ENCODE measurements around the gene RBCK1. TPM values are rescaled to one million over a fixed set of nuclear protein-coding genes. Genes with fewer than 3 reads are reported as not detected.

Gene RBCK1
- total RNA-seq, 2 experiments from 2014 or later = 133 to 146 TPM

DNA sequence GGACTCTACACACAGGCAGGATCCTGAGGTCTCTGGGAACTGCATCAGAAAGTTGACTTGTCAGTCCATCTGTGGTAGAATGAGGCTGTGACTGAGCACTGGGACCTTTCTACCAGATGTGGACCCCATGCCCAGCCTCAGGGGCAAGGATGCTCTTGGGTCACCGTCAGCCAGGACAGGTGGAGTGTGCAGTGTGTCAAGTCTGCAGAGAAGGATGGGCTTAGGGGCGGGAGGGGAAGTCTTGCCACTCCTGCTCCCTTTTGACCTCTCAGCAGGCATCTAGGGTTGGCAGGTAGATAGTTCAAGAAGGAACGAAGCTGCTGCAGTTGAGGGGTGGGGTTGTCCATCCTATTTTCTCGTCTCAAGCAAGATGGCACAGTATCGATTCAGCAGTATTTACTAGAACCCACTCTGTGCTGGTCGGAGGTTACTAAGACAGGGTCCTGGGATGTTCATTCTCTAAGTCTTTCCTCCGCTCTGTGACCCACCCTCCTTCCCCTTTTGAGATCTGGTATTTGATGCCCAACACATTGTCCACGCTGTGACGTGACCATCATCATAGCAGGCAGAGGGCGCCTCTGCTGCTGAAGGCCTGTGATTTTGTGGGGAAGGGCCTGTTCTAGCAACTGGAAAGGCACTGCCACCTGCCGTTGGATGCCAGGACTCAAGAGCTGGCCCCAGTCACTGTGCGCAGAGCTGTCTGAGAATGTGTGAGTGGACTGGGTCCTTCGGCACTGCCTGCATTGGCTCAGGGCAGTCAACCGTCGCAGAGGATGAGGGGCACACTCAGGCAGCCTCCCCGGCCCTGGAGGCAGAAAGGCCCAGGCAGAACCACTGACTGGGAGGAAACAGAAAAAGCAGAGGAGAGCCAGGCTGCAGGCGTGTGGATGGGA lies 23.2 kb downstream of the RBCK1 start:
- ChIA-PET POLR2A (interaction anchor here (0.8 to 1.5 kb wide), 2 partner anchors 24 to 31 kb away, joined by 3 read pairs; no protein-coding TSS in a partner anchor), CTCF (interaction anchor here (0.5 to 1.8 kb wide), 6 partner anchors 17 to 143 kb away, joined by 3 to 5 read pairs (median 4); no protein-coding TSS in a partner anchor)
- peaks cover 69% of the 10 kb centered on the region for H3K36me3 Mint-ChIP-seq (ENCODE audit: low read depth)
- peak overlapping the region; percentile 47 for H3K27ac Mint-ChIP-seq
- peak; percentile 47 for DNase-seq
- H3K4me3 Mint-ChIP-seq = no peak overlapping the region
- no peaks in the 10 kb centered on the region for H3K27me3 Mint-ChIP-seq
- peaks cover 52% of the 10 kb centered on the region for H3K4me1 Mint-ChIP-seq
- no peaks in the 10 kb centered on the region for H3K9me3 Mint-ChIP-seq

DNA sequence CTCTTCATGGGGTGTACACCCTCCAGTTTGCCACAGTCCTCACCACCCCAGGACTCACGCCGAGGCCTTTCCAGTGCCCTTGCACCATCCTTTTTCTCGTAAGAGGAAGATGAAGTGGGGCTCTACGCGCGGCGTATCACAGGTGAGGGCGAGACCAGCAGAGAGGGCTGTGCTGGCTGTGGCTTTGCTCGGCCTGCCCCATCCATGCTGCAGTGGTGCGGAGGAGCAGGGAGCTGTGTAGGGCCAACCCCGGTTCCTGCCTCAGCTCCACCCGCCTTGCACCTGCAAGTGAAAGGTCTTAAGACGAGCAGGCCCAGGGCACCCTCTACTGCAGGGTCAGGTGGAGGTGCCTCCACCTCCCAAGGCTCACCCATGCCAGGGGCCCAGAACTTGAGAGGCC lies 24.1 kb downstream of the RBCK1 start:
- peaks cover 54% of the 10 kb centered on the region for H3K4me1 Mint-ChIP-seq
- H3K27ac Mint-ChIP-seq = peak overlapping the region; percentile 67
- H3K4me3 Mint-ChIP-seq = no peak overlapping the region
- ChIA-PET POLR2A (interaction anchor here (0.8 to 1.6 kb wide), 3 partner anchors 23 to 52 kb away, joined by 3 to 6 read pairs (median 5); partner anchors contain the start of gene TRIB3), CTCF (interaction anchor here (1.0 to 1.8 kb wide), 3 partner anchors 50 to 106 kb away, joined by 3 to 4 read pairs (median 4); no protein-coding TSS in a partner anchor)
- no peaks in the 10 kb centered on the region for H3K27me3 Mint-ChIP-seq
- peaks cover 71% of the 10 kb centered on the region for H3K36me3 Mint-ChIP-seq (ENCODE audit: low read depth)
- DNase-seq = no peak
- H3K9me3 Mint-ChIP-seq = no peaks in the 10 kb centered on the region

DNA sequence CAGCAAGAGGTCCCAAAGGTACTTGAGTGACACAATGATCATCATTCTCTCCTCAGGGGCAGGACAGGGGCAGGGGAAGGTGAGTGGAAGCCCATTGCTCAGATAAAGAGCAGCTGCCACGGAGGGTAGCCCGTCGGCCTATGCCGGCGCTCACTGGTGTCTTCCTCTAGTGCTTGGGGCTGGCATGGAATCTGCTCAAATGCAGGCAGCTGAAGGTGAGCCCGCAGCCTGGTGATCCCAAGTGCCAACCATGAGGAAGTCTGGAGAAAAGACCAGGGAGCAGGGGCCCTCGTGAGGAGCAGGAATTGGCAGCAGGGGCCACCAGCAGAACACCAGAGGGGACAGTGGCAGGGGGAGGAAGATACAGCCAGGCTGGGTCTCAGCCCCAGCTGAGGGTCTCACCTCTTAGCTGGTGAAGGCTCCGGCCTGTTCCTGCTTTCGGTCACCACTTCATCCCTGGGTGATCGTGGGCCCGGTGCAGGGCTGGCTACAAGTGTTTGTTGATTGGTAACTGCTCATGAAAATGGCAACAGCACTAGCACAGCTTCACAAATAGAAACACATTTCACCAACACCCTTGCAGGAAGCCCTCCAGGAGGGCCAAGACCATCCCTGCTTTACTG lies 24.7 kb downstream of the RBCK1 start:
- Mint-ChIP-seq H3K27me3 (no peaks in the 10 kb centered on the region), H3K27ac (peak overlapping the region; percentile 90), H3K4me3 (no peak overlapping the region), H3K4me1 (peaks cover 60% of the 10 kb centered on the region), H3K36me3 (ENCODE audit: low read depth) (peaks cover 70% of the 10 kb centered on the region), H3K9me3 (no peaks in the 10 kb centered on the region)
- CTCF ChIA-PET = interaction anchor here (0.9 to 1.8 kb wide), 4 partner anchors 25 to 107 kb away, joined by 3 to 5 read pairs (median 4); no protein-coding TSS in a partner anchor
- POLR2A ChIA-PET = interaction anchor here (0.8 to 1.6 kb wide), 4 partner anchors 23 to 52 kb away, joined by 3 to 6 read pairs (median 4); partner anchors contain the start of genes TBC1D20 and TRIB3
- DNase-seq = no peak

DNA sequence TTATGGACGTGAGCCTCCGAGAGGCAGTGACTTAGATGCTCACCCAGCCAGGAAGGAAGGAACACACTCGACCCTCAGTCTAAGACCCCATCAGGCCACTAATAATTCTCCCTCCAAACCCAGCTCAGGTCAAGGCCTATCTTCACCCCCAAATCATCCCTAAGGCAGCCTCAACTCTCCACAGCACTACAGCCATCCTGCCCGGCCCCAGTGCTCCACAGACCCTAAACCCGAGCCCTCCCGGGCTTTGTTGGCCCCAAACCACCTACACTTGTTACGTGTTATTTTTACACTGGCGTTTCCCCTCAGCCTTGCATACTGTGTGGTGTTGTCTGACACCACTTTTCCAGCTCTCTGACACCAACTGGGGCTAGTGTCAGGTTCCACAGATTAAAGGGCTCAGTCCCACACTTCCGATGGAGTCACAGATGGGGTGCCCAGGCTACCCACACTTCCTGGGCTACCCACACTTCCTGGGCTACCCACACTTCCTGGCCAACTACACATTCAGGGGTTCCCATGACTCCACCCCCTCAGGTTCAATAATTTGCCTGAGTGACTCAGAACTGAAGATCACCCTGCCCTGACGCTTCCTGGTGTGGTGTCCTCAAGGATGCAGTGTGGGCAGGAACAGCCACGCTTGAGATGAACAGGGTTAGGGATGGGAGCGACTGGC lies 25.3 kb downstream of the RBCK1 start:
- ChIA-PET CTCF (interaction anchor here (0.9 to 1.2 kb wide), 3 partner anchors 26 to 107 kb away, joined by 3 to 5 read pairs (median 4); no protein-coding TSS in a partner anchor), POLR2A (interaction anchor here (0.8 to 1.6 kb wide), 3 partner anchors 24 to 29 kb away, joined by 3 to 5 read pairs (median 4); partner anchors contain the start of gene TBC1D20)
- peak overlapping the region; percentile 90 for H3K27ac Mint-ChIP-seq
- H3K36me3 Mint-ChIP-seq (ENCODE audit: low read depth) = peaks cover 69% of the 10 kb centered on the region
- H3K9me3 Mint-ChIP-seq = no peaks in the 10 kb centered on the region
- H3K4me3 Mint-ChIP-seq = peak overlapping the region; percentile 28
- H3K4me1 Mint-ChIP-seq = peaks cover 67% of the 10 kb centered on the region
- peak; percentile 79 for DNase-seq
- H3K27me3 Mint-ChIP-seq = no peaks in the 10 kb centered on the region

DNA sequence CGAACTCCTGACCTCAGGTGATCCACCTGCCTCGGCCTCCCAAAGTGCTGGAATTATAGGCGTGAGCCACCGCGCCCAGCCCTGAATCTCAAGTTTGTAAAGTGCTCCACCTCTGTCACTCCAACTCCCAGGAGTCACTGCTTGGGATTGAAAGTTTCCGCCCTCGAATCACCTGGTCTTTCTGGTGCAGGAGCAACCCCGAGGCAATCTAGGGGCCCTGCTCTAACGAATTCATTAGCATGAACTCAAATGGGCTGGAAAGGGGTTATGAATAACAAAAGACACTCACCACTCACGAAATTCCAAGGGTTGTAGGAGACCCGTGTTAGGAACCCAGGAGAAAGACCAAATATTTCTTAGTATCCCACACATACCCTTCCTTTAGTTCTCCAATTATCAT lies 26.1 kb downstream of the RBCK1 start:
- no peak overlapping the region for H3K4me3 Mint-ChIP-seq
- peak overlapping the region; percentile 90 for H3K27ac Mint-ChIP-seq
- H3K4me1 Mint-ChIP-seq = peaks cover 74% of the 10 kb centered on the region
- no peak for DNase-seq
- CTCF ChIA-PET = no interaction called here
- H3K27me3 Mint-ChIP-seq = no peaks in the 10 kb centered on the region
- no peaks in the 10 kb centered on the region for H3K9me3 Mint-ChIP-seq
- H3K36me3 Mint-ChIP-seq (ENCODE audit: low read depth) = peaks cover 75% of the 10 kb centered on the region
- POLR2A ChIA-PET = interaction anchor here (2.1 kb wide), 1 partner anchor 27 kb away, joined by 7 read pairs; no protein-coding TSS in a partner anchor

DNA sequence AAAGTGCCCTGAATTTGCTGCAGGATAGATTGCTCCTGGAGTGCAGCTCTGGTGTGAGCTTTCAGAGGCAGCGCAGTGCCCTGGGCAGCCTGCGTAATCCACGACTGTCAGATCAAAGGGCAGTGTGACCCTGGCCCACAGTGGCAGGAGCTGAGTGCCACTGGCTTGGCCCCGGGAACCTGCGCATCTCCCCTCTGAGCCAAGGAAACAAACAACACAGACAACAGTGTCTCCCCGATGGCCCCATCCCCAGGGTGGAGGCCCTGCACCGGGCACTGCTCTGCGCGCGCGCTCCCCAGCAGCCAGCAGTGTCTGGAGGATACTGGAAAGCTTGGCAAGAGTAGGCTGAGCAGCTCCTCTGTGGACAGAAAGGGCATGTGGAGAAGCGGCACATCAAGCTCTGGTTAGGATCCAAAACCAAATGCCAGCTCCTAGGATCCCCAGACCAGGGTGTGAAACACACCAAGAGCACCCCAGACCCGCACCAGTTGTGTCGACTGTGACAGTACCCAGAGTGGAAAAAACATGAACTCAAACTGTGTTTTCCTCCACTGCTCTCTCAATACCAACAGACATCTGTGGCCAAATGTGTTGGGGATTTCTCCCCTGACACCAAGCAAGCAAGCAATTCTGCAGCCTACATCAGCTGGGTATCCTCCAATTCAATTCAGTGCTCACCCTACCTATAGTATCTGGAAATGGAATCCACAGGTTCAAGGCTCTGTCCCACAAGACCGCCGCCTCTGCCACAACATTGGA lies 26.7 kb downstream of the RBCK1 start:
- DNase-seq = no peak
- H3K27ac Mint-ChIP-seq = no peak overlapping the region
- H3K4me1 Mint-ChIP-seq = peaks cover 81% of the 10 kb centered on the region
- ChIA-PET POLR2A (interaction anchor here (2.1 to 4.8 kb wide), 2 partner anchors 27 to 28 kb away, joined by 7 to 38 read pairs; partner anchors contain the start of gene TBC1D20), CTCF (no interaction called here)
- H3K9me3 Mint-ChIP-seq = no peaks in the 10 kb centered on the region
- H3K27me3 Mint-ChIP-seq = no peaks in the 10 kb centered on the region
- H3K4me3 Mint-ChIP-seq = no peak overlapping the region
- H3K36me3 Mint-ChIP-seq (ENCODE audit: low read depth) = peaks cover 78% of the 10 kb centered on the region

DNA sequence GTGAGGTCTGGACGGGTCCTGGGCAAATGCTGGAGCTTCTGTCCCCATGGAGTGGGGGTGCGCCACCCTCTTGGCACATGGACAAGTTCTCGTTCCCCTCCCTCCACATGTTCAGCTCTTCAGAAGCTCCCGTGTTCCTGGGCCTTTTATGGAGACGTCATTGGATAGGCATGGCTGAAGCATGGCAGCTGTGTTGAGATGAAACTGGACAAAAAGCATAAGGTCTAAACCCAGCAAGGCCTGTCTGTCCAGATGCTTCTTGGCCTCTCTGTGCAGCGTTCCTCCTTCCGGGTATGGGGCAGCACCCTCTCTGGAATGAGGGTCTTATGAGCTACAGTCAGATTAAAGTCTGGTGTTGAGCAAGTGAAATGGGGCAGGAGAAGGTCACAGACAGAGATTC lies 27.5 kb downstream of the RBCK1 start:
- no peak overlapping the region for H3K4me3 Mint-ChIP-seq
- peaks cover 83% of the 10 kb centered on the region for H3K4me1 Mint-ChIP-seq
- POLR2A ChIA-PET = interaction anchor here (2.1 to 4.8 kb wide), 2 partner anchors 26 to 28 kb away, joined by 7 to 38 read pairs; partner anchors contain the start of gene TBC1D20
- H3K9me3 Mint-ChIP-seq = no peaks in the 10 kb centered on the region
- H3K36me3 Mint-ChIP-seq (ENCODE audit: low read depth) = peaks cover 78% of the 10 kb centered on the region
- DNase-seq = no peak
- no peak overlapping the region for H3K27ac Mint-ChIP-seq
- CTCF ChIA-PET = no interaction called here
- H3K27me3 Mint-ChIP-seq = no peaks in the 10 kb centered on the region

DNA sequence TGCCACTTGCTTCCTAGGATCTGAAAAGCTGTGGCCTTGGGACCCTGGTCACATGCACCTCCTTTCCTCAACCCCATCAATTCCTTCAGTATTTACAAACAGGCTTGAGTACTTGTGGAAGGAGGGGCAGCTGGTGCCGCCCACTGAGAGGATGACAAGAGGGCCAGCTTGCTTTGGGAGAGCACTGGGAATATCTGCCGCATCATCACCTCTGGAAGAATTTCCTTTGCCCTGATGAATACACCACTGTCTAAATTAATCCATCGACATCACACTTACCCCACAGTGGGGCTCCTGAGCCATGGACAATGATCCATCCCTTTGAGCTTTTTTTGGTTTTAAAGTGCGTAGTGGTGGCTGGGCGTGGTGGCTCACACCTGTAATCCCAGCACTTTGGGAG lies 28.4 kb downstream of the RBCK1 start:
- CTCF ChIA-PET = no interaction called here
- no peaks in the 10 kb centered on the region for H3K9me3 Mint-ChIP-seq
- POLR2A ChIA-PET = interaction anchor here (0.5 to 4.8 kb wide), 3 partner anchors 13 to 29 kb away, joined by 3 to 38 read pairs (median 7); partner anchors contain the start of gene TBC1D20
- H3K27ac Mint-ChIP-seq = no peak overlapping the region
- peaks cover 78% of the 10 kb centered on the region for H3K36me3 Mint-ChIP-seq (ENCODE audit: low read depth)
- H3K27me3 Mint-ChIP-seq = no peaks in the 10 kb centered on the region
- H3K4me1 Mint-ChIP-seq = peaks cover 79% of the 10 kb centered on the region
- H3K4me3 Mint-ChIP-seq = no peak overlapping the region
- no peak for DNase-seq

DNA sequence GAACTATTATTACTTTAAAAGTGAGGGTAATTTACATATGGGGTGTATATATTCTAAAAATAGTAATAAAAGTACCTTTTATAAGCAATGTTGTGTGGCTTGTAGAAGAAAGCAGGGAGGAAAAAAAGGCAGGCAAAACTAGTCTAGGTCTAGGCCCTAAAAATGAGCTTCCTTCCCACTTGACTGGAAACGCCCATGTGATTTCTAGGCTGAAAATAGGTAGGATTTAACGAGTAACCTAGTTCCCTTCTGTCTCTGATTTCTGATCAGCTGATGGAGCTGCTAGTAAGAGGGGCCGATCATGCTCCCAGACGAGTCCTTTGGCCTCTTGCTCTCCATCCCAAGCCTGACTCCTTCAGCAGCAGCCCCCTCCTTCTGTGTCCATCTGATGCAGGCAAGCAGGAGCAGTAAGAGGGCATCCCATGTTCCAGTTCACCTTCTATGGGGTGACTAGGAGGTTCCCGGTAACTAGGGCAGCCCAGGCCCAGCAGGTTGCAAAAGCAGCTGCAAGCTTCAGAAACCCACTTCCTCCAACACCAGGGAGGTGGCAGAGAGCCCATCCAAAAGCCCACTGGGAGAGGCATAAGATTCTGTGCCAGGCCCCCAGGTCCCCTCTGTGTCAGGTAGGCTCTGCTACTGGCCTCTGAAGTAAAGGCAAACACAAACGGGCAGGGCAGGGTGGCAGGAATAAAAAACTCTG lies 29.8 kb downstream of the RBCK1 start:
- Mint-ChIP-seq H3K36me3 (ENCODE audit: low read depth) (peaks cover 88% of the 10 kb centered on the region), H3K4me1 (peaks cover 69% of the 10 kb centered on the region), H3K9me3 (no peaks in the 10 kb centered on the region), H3K27me3 (no peaks in the 10 kb centered on the region), H3K4me3 (peak overlapping the region; percentile 62), H3K27ac (peak overlapping the region; percentile 83)
- POLR2A ChIA-PET = interaction anchor here (0.8 to 4.8 kb wide), 14 partner anchors 16 to 207 kb away, joined by 3 to 38 read pairs (median 4); partner anchors contain the start of genes TBC1D20 and TRIB3
- CTCF ChIA-PET = interaction anchor here (0.6 to 2.5 kb wide), 6 partner anchors 18 to 82 kb away, joined by 3 to 11 read pairs (median 4); partner anchors contain the start of genes RBCK1 and TBC1D20
- peak; percentile 32 for DNase-seq

DNA sequence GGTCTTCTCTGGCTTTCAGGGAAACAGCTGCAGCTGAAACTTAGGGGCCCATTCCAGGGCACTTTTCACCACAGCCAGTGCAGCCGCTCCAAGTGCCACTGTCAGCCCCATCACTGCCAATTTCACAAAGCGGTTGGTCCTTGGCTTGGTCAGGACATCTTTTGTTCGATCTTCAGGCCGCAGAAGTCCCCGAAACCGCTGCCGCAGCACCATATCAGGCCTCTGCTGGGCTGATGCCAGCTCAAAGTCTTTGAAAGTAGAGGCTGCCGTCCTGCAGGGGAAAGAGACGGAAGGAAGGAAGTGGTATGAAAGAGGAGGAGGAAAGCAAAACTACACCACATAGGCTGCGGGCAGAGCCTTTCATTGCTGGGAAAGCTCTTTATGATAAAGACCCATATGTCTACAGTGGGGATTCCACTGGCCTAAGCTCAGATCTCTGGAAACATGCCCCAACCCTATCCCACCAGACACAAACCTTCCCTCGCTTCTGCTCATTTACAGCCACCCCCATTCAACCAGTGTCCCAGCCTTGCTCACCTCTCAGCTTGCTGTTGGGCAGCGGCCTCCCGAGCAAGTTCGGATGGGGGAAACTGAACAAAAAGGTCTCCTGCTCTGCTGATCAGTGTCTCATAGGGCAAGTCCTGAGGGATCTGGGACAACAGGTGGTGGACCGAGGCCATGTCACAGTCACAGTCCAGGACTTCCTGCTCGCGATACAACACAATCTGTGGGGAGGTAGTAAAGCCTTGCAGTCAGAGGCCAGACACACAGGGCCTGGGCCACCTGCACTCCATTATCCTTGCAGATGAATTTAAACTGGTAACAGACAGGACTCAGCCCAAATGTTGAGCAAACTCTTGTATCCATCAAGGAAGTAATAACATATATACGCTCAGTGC lies 30.7 kb downstream of the RBCK1 start:
- H3K36me3 Mint-ChIP-seq (ENCODE audit: low read depth) = peaks cover 87% of the 10 kb centered on the region
- H3K4me3 Mint-ChIP-seq = peak overlapping the region; percentile 62
- ChIA-PET POLR2A (interaction anchor here (0.8 to 4.8 kb wide), 15 partner anchors 11 to 207 kb away, joined by 3 to 38 read pairs (median 4); partner anchors contain the start of genes TBC1D20 and TRIB3), CTCF (interaction anchor here (0.6 to 2.5 kb wide), 6 partner anchors 17 to 83 kb away, joined by 3 to 11 read pairs (median 4); partner anchors contain the start of genes RBCK1 and TBC1D20)
- DNase-seq = peak; percentile 77
- peaks cover 60% of the 10 kb centered on the region for H3K4me1 Mint-ChIP-seq
- H3K27me3 Mint-ChIP-seq = no peaks in the 10 kb centered on the region
- H3K27ac Mint-ChIP-seq = peak overlapping the region; percentile 83
- no peaks in the 10 kb centered on the region for H3K9me3 Mint-ChIP-seq
